Right lobe of liver (tissue), 6 donors: ENCODE measurements around the gene DNAH17. TPM values are rescaled to one million over a fixed set of nuclear protein-coding genes. Genes with fewer than 3 reads are reported as not detected.

Experiments used
- ATAC-seq, 4 donors: fragments of 200-7000 bp; cut with Tn5 transposase; one replicate each; pipeline ENCODE4 v1.9.1; 2020; ENCODE audit warnings: mild to moderate bottlenecking in 4 of 4, moderate library complexity in 4 of 4
- DNase-seq, 3 donors: peaks; one replicate each; pipeline ENCODE4 v3.0.0-alpha.2; 2020
- H3K27ac ChIP-seq, 3 donors: fragments of 200-600 bp; one replicate each; pipeline ENCODE4 v1.8.0; 2022
- H3K27me3 ChIP-seq, 2 donors: fragments of 200-600 bp; one replicate each; pipeline ENCODE4 v1.8.0; 2022
- H3K36me3 ChIP-seq, 4 donors: fragments of 200-600 bp; sonication (generic) in 1 of 4; one replicate each; pipeline versions ENCODE4 v1.5.1 to v1.8.0; 2017 to 2022; ENCODE audit warnings: control low read depth in 1 of 4
- H3K4me1 ChIP-seq, 4 donors: fragments of 200-600 bp; sonication (generic) in 1 of 4; one replicate each; pipeline versions ENCODE4 v1.5.1 to v1.8.0; 2017 to 2022; ENCODE audit warnings: control low read depth in 1 of 4
- H3K4me3 ChIP-seq, 3 donors: fragments of 200-600 bp; one replicate each; pipeline ENCODE4 v1.8.0; 2022
- H3K9me3 ChIP-seq, 4 donors: fragments of 200-600 bp; sonication (generic) in 1 of 4; one replicate each; pipeline versions ENCODE4 v1.5.1 to v1.8.0; 2017 to 2022; ENCODE audit warnings: control low read depth in 1 of 4
- POLR2A ChIP-seq: fragments of 450-650 bp; IDR thresholded peaks from one replicate; pipeline ENCODE4 v1.6.1; 2017; ENCODE audit warnings: antibody characterized with exemption, mild to moderate bottlenecking
- WGBS: methylation state at CpG from one replicate; pipeline ENCODE4 v1.1.6; 2018; ENCODE audit warnings: low coverage, low lambda C conversion rate; ENCODE audit not compliant: insufficient coverage; ENCODE audit errors: missing lambda C conversion rate; 5-methylcytosine and 5-hydroxymethylcytosine counted together
- intact Hi-C, 2 donors: fragments of 100-400 bp; cut with DNase I; formaldehyde crosslinking; loops; one replicate each; pipeline versions ENCODE4 v1.11.2 to v1.14.1; 2022
- total RNA-seq, 6 experiments: library from RNA; depleted of rRNA in 2 of 6; stranded (reverse); fragments of >200 nt in 2 of 6; fragmentation: NEBNext Ultra II Directional in 3 of 6; extraction: Animal tissue kit (Norgen Biotek cat#: 25700) in 3 of 6; gene quantifications; one replicate each; pipeline versions ENCODE4 v1.1.0 to v1.2.4, GENCODE V29; 2016 to 2023
- TF ChIP-seq, protein P1 (sequence below), 4 donors: fragments of 200-600 bp in 3 of 4; fragments of 450-650 bp in 1 of 4; IDR thresholded peaks; one replicate each; pipeline versions ENCODE4 v1.5.1 to v1.8.0; 2016 to 2022; ENCODE audit warnings: antibody characterized with exemption in 4 of 4, mild to moderate bottlenecking in 2 of 4
- donor health status: DM: no; HTN: yes; CAD: no.
- donor health status: DM: no; HTN: no; CAD: no.
- donor health status: DM: no; HTN: no; CAD: no.
- donor health status: DM: no; HTN: yes; CAD: no.
- donor health status: DM: no; HTN: yes; CAD: no.

DNAH17 gene
- total RNA-seq, 6 experiments from 2014 or later = 0.04 TPM; not detected in 5

DNA sequence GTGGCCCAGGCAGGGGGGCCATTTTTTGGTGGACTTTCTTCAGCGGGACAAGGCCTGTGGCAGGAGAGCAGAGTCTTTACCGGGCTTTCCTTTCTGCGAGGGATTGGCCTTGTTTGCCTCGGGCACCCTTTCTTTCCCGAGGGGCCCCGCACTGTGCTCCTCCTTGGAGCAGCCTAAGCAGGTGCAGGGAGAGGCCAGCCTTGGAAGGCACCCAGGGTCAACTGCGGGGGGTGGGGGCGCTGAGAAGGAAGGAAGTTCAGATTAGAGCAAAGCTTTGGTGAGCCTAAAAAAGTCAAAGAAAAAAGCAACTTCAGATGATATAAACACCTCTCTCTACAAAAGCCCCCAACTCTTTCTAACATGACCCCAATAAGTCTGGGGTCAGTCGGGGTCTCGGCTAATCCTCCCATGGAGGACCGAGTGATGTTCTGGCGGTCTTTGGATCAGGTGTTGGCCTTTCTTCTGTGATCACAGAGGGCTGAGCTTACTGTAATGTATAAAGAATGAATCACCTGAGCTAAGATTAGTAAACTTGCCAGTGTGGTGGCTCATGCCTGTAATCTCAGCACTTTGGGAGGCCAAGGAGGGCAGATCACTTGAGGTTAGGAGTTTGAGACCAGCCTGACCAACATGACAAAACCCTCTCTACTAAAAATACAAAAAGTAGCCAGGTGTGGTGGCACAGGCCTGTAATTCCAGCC is 135.8 kb downstream of the DNAH17 start:
- no peaks in the 10 kb centered on the region for H3K9me3 ChIP-seq
- no peak overlapping the region for H3K27ac ChIP-seq
- TF ChIP-seq, protein P1, sequence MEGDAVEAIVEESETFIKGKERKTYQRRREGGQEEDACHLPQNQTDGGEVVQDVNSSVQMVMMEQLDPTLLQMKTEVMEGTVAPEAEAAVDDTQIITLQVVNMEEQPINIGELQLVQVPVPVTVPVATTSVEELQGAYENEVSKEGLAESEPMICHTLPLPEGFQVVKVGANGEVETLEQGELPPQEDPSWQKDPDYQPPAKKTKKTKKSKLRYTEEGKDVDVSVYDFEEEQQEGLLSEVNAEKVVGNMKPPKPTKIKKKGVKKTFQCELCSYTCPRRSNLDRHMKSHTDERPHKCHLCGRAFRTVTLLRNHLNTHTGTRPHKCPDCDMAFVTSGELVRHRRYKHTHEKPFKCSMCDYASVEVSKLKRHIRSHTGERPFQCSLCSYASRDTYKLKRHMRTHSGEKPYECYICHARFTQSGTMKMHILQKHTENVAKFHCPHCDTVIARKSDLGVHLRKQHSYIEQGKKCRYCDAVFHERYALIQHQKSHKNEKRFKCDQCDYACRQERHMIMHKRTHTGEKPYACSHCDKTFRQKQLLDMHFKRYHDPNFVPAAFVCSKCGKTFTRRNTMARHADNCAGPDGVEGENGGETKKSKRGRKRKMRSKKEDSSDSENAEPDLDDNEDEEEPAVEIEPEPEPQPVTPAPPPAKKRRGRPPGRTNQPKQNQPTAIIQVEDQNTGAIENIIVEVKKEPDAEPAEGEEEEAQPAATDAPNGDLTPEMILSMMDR (IDR thresholded peaks at IDR 0.05) = no peak
- TF ChIP-seq POLR2A = no peak
- WGBS = 39% methylated on average over 4 of the region's 12 CpGs
- no peaks in the 10 kb centered on the region for H3K27me3 ChIP-seq
- intact Hi-C loops = no loop called here
- H3K36me3 ChIP-seq = no peaks in the 10 kb centered on the region
- DNase-seq = no peak
- H3K4me3 ChIP-seq = no peak overlapping the region
- no peaks in the 10 kb centered on the region for H3K4me1 ChIP-seq
- ATAC-seq = no peak

DNA sequence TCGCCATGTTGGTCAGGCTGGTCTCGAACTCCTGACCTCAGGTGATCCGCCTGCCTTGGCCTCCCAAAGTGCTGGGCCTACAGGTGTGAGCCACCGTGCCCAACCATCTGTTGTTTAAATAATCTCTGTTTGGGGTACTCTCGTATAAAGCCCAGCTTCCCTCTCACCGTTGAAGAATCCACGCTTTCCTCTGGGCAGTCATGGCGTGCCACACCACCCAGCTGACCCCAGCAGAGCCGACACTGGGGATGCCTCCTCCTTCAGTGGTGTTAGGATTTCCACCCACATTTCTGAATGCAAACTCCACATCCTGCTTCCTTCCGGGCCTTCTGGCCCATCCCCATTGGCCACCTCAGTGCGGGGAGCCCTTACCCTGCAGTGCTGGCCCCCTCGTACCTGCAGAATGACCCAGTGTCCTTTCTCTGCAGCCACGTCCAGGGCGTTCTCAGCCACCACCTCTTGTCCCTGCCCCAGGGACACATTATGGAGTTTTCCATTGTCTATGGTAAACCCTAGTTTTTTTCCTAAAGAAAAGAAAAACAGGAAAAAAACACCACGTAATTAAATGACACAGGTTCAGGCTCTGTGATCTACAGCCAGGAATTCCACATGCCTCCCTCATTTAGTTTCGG is 138.4 kb downstream of the DNAH17 start:
- WGBS = 87% methylated on average over 11 of the region's 16 CpGs
- Histone ChIP-seq H3K9me3 (no peaks in the 10 kb centered on the region), H3K4me3 (no peak overlapping the region), H3K27me3 (no peaks in the 10 kb centered on the region), H3K36me3 (no peaks in the 10 kb centered on the region), H3K4me1 (no peaks in the 10 kb centered on the region), H3K27ac (no peak overlapping the region)
- ATAC-seq (no peak), DNase-seq (no peak)
- no peak for TF ChIP-seq POLR2A
- TF ChIP-seq, protein P1 (IDR thresholded peaks at IDR 0.05) = no peak
- intact Hi-C loops = no loop called here

DNA sequence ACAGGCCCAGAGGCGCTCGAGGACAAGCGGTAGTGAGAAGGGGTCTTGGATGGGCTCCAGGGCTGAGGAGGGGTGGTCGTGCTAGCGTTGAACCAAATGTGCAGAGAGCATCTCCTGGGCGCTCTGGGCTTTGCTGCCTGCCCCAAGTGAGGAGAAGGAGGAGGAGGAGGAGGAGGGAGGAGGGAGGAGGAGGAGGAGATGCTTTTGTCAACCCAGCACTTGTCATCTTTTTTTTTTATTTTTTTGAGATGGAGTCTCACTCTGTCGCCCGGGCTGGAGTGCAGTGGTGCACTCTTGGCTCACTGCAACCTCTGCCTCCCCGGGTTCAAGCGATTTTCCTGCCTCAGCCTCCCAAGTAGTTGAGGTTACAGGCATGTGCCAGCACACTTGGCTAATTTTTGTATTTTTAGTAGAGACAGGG is 138.9 kb downstream of the DNAH17 start:
- no peak for ATAC-seq
- intact Hi-C loops = no loop called here
- no peaks in the 10 kb centered on the region for H3K9me3 ChIP-seq
- no peaks in the 10 kb centered on the region for H3K36me3 ChIP-seq
- no peaks in the 10 kb centered on the region for H3K4me1 ChIP-seq
- H3K4me3 ChIP-seq = no peak overlapping the region
- 94% methylated on average over 7 of the region's 10 CpGs for WGBS
- no peaks in the 10 kb centered on the region for H3K27me3 ChIP-seq
- no peak overlapping the region for H3K27ac ChIP-seq
- no peak for DNase-seq
- TF ChIP-seq, protein P1 (IDR thresholded peaks at IDR 0.05) = no peak
- TF ChIP-seq POLR2A = no peak

DNA sequence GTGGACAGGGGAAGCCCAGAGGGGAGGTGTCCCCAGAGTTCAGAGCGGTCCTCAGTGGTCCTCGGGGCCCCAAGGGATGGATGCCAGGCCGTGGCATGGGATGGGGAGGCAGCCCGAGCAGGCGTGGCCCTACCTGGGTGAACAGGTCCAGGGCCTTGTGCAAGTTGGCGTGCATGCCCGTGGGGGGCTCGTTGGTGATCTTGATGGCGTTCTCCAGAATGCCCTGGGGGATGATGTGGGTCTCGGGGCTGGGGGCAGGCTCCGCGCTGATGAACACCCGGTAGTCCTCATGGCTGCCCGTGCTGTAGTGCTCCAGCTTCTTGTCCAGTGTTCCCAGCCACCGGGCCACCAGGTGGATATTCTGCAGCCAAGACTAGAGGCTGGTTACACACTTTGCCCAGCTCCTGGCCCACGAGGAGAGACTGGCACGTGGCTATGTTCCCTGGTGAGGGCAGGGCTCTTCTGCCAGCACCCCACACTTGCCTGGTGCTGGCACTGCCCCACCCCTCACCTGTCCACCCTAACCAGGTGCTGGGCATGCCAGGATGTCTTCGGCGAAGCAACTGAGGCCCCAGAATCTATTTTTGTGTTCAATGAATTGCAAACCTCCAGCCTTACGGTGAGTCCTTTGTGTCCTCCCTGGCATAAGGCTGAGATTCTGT is 139.6 kb downstream of the DNAH17 start:
- Histone ChIP-seq H3K4me3 (no peak overlapping the region), H3K27ac (no peak overlapping the region), H3K27me3 (no peaks in the 10 kb centered on the region), H3K9me3 (no peaks in the 10 kb centered on the region), H3K36me3 (no peaks in the 10 kb centered on the region), H3K4me1 (peaks cover 0 to under 1% (median under 1%) of the 10 kb centered on the region in 4 donors)
- 90% methylated on average over 3 of the region's 20 CpGs for WGBS
- DNase-seq (no peak), ATAC-seq (no peak)
- intact Hi-C loops = no loop called here
- TF ChIP-seq, protein P1 (IDR thresholded peaks at IDR 0.05) = no peak
- TF ChIP-seq POLR2A = no peak
